HG03060 (cell line): ENCODE data around the gene HUS1.
"Not testable (repeated sequence)": the region's sequence is repeated elsewhere in the genome, so short reads cannot be mapped to it uniquely, and the experiment has no call there.

ENCODE experiments used
- ATAC-seq: cut with Tn5 transposase; IDR thresholded peaks from one replicate; pipeline ENCODE4 v1.9.1; 2021; ENCODE audit warnings: low read depth, moderate number of reproducible peaks; ENCODE audit not compliant: unreplicated experiment

The HUS1 gene

DNA sequence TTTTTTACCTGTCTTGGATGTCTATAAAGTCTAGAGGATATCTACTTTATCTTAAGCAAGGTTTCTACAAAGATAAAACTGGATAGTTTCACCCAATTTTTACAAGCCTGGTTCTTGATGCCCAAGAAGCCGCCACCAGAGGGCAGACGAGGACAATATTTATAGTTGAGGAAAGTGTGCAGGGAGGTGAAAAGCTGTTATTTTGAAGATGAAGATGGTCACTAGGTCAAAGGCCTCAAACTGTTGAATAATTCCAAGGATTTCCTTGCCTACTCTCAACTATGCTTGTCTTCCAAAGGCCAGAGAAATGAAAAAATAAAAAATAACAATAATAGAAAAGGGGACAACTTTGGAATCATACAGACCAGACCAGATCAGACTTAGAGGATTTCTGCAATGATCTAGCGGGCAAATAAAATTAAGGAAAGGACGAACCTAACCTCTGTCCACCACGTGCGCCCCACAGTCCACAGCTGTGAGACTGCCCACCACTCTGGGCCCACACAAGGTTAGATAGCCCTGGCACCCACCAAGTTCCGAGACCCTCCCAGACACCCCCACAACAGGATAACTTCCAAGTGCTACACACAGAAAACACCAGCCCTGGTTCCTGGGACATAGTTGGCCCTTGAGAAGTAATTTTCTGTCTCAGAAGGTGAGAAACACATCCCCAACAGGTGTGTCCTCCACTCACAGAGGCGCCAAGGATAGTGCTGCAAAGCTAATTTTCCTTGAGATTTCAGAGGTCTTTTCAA, 34.0 kb downstream of the HUS1 start:
- ATAC-seq: no peak

DNA sequence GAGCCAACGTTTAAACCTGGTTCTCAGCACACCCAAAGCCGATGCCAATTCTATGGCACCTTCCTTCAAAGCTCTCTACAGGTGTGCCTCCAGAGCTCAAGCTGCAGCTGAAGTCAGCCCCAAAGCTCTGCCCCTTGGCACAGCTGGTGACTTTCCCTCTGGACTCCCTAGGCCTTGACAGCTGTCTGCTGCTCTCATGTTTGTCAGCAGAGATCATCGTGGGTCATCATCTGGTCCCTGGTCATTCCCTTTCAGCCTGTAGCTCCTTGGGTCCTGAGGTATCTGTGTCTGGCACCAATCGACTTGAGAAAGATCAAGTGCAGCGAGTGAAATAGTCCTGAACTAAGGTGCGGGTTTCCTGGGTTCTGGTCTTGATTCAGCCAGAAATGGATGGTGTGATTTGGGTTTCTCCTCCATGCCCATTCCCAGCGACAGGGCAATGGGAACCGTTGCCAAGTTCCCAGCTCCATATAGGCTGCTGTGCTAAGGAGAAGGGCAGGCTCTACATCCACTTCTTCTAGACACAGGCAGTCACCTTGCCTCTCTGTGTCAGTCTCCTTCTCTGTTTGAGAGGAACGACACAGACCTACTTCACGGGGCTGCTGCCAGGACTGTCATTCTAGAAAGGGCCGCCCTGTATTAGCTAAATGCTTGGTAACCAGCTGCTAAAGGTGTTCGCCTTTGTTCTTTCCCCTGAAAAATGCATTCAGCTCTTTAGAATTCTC, 34.7 kb downstream of the HUS1 start:
- no peak for ATAC-seq

DNA sequence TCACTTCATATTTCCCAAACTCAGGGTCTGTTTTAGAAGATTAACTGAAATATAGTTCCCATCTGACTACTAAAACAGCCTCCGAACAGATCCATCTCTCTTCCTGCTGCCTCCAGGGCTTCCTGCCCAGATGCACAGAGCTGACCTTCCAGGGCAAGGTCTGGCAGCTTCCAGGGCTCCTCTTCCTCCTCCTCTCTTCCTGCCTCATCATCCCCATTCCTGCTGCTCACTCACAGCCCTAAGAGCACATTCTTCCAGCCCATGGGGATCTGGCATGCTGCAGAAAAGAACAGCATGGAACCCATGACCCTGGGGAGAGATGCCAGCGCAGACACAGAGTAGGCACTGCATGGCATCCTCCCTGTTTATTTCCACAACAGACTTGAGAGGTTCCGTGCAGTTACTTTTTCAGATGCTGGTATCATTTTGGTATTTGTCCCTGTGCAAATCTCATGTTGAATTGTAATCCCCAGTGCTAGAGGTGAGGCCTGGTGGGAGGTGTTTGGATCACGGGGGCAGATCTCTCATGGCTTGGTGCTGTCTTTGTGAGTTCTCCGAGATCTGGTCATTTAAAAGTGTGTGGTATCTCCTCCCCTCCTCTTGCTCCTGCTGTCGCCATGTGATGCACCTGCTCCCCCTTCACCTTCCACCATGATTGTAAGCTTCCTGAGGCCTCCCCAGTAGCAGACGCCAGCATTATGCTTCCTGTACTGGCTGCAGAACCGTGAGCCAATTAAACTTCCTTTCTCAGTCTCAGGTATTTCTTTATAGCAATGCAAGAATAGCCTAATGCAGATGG, 35.5 kb downstream of the HUS1 start:
- ATAC-seq: no peak

DNA sequence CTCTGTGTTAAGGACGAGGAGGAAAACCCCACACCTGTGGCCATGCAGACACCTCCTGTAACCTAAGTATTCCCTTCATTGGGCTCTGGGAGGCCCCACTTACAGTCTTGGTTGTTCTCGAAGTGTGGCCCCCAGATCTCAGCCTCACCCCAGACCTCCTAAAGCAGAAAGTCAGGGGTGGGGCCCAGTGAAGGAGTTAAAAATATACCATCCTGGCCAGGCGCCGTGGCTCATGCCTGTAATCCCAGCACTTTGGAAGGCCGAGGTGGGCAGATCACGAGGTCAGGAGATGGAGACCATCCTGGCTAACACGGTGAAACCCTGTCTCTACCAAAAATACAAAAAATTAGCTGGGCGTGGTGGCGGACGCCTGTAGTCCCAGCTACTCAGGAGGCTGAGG, 36.8 kb downstream of the HUS1 start:
- ATAC-seq: not testable (repeated sequence)

DNA sequence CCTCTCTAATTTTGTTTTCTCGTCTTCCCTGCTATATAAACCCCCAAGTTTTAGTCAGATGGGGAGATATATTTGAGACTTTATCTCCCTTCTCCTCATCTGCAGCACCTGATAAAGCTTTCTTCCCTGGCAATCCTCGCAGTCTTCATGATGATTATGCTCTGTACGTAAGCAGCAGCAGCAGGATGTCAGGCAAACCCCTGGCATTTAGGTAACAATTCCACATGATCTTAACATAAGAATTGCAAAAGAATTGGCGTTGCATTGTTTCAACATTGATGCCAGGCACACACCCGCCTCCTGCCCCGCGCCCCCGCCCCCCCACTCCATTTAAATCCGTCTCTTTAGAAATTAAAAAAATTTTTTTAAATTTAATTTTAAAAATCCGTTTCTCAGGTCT, 37.3 kb downstream of the HUS1 start:
- ATAC-seq: no peak

DNA sequence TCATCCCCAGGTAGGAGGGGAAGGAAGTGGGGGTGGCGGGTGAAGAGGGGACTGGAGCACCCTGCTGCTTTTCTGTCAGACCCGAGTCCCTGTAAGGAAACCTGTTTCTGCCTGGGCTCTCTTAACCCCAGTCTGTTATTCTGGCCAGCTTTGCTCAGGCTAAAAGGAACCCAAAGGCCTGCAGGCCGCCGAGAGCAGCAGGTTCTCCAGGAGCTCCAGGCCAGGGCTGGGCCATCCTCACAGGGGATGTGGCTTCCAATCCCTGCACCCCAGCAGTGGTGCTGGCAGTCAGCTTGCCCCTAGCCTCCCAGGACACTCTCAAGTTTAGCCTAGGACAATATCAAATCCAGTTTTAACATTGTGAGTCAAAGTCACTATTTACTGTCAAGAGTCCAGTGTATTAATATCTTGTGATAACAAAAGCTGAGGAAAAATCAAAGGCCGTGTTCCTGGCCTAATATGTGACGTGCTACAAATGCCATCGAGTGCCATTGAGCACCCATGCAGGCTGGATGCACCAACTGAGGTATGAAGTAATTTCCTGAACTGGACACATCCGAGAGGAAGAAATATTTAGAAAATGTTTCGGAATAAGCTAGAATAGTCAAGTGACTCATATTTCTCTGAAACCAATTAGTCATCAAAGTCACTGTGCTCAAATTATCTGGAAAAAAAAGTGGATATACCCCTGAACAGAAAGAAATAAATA, 38.1 kb downstream of the HUS1 start:
- ATAC-seq: no peak

DNA sequence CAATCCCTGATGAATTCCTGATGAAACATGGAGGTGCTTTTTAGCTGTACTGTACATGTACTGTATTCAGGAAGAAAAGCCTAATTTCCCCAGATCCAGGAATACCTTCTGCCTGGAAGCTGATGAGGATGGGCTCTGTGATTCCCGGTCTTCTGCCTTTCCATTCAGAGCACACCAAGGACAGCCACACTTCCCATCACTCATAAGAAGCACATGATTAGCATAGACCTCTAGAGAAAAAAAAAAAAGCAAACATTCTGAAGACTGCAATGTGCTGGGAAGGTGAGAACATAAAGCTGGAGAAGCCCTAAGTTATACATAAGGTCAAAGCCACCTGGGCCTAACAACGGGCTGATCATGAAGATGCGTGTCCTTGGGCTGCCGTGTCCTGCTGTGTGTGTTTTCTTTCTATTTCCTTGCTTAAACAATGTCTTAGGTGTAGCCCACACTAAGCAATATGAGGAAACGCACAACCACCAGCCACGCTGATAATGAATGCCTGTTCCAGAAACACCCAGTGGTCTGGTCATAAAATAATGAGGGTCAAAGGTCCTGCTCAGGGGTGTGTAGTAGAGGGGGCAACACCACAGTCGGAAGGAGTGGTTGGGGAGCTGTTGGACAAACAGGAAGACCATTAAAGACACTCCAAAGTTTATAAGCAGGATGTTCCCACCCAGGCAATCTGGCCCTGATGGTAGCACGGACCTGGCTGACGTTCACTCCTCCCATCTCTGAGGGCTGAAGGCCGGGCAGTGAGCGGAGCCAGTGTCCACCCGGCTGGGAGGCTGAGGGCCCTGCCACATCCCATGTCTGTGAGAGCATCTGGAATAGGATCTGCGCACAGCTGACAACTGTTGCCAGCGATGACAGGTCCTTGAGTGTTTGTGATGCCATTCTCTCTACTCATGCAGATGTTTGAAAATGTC, 39.1 kb downstream of the HUS1 start:
- no peak for ATAC-seq

DNA sequence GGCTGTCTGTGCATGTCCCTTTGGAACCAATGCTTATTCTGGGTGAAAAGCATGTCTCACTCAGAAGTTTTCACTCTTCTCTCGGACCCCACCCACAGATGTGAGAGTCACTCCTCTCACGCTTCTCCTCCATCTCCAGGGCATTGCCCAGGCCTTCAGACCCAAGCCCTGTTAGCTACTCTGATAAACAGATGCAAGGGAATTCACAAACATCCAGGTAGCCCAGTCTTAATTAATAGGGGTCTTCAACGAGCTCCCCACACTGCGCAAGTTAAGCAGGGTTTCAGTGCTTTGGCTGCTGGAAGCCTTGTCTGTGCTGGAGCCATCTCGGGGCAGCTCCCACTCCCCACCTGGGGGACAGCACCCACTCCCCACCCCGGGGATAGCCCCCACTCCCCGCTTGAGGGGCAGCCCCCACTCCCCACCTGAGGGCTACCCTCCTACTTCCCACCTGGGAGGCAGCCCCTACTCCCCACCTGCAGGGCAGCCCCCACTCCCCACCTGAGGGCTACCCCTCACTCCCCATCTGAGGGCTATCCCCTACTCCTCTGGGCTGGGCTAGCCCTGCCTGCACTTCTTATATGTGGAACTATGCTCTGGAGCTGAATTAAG, 39.9 kb downstream of the HUS1 start:
- ATAC-seq: no peak

DNA sequence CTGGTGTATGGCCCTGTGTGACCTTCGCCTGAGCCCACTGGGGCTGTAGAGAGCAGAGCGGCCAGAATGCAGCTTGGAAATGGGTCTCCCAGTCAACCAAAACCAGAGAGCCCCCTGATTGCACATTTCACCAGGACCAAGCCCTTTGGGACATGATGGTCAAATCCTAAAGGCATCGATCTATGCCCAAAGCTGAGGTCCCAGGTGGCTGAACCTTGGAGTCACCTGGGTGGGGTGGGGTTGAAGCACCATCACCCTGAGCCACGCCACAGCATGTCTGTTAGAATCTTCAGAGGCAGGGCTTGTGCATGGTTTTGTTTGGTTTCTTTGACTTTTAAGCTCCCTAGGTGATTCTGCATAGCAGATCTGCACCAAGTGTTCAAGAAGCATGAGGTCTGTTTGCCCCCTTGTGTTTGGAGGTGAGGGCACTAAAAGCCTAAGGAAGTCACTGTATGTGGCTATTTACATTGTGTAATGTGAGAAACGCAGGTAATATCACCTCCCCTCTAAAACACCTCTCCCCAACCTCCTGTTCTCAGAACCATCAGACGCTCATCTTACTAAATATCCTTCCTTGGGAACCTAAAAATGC, 40.7 kb downstream of the HUS1 start:
- no peak for ATAC-seq

DNA sequence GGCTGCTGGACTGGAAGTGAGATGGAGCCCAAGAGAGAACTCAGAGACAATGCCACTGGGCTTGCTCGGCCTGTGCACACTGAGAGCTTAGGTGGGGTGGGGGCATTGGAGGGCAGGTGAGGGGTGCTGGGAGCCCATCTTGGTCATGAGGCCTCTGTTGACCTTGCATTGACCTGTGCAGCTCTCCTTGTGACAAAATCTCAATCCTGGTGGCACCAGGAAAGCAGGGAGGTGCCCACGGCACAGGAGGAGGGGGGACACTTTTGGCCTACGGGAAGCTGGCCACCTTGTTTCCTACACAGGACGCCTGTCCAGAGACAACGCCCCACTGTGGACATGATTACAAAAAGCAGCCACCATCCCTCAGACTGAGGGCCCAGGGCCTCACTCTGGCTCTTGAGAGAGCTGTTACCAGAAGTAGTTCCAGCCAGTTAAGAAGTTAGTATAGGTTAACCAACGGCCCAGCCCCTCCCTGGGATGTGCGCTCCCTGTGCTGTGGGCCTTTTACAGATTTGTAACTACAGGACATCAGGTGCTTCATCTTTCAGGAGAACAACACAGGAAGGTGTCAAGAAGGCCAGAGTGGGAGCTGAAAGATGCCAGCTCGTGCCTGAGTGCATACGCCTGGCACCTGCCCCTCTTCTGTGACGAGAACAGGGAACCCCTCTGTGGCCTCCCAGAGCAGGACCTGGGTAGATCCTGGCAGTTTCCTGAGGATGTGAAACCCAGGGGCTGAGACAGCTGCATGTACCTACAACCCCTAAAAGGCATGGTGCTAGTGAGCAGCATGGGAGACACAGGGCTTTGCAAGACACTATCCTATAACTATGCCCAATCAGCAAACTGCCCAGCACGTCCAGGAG, 41.5 kb downstream of the HUS1 start:
- ATAC-seq: peak; percentile 39

DNA sequence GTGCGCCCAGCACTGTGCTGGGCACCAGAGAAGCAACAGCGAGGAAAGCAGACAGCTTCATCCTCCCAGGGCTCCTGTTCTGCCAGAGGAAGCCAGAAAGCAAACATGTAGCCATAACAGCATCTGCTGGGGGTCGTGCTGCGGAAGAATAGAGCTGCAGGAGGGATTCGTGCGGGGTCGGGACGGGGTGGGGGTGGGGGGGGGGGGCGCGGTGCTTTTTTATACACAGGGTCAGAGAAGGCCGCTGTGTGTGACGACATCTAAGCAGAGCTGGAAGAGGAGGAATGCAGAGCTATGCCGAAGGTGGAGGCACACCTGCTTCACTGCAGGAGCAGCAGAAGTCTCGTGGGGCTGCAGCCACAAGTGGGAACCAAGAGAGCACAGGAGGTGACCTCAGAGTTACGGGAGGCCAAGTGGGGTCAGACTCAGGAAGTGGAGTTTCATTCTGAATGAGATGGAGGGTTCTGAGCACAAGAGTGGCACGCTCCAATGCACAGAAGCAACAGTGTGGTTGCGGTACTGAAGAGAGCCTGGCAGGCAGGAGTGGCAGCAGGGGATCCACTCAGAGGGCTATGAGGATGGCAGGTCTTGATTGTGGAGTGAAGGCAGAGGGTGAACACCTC, 42.2 kb downstream of the HUS1 start:
- peak; percentile 93 for ATAC-seq

DNA sequence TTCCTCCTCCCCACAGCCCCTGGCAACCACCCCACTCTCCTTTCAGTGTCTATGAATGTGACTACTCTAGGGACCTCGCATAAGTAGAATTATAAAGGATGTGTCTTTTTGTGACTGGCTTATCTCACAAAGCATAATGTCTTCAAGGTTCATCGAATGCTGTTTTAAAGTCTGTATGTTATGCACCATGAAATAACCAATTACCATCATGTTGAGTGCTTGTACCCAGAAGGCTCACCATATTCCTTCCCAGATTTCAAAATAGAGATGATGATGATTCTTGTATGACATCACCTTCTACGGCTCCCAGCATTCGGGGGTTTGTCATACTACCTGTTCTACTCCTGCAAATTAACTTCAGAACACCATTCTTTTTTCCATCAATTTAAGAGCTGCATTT, 43.1 kb downstream of the HUS1 start:
- ATAC-seq: no peak

DNA sequence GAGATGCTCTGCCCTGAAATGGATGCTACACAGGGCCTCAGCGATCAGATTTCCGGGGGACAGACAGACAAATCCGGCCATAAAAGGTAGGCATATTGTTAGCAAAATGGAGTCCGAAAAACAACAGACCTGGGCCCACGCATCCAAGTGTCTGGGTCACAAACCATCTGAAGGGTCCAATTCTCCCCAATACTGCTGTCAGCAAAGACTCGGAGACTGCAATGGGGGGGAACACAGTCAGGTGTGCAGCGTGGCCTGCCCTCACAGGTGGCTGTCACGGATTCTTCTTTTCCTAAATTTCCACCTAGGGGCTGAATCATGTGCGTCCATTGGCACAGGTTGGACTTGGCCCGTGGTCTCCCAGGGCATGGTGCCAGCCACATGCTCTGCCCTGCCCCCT, 44.1 kb downstream of the HUS1 start:
- ATAC-seq: no peak

DNA sequence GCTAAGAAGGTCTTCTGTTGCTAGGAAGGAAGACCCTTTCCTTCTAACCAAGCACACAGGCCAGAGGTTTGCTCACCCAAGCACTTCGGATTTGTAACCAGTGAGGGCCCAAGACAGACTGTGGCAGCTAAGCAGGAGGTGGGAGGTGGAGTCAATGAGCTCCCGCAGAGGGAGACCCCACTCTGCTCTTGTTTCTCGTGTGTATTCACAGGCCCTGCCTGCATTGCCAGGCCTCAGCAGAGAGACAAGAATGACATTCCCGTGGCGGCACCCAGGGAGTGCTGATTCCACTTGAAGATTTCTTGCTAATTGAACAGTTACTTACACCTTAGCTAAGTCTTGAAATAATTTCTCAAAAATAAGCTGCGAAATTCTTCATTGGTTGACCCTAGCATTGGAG, 44.6 kb downstream of the HUS1 start:
- no peak for ATAC-seq

DNA sequence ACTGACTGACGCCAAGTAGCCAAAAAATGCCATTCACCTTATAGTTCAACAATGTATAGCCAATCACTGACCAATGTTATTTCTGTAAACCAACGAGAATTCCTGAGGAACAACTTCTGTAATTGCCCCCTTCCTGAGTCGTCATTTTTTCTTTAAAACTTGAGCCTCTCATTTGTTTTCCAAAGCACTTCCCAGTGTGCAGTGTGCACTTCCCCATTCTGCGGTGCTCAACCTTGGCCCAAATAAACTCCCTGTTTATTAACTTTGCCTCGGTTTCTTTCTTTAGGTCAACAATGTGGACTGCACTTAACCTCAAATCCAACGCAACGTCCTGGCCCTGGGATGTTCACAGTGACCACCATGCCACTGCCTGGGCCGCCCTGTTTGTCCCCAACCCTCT, 46.2 kb downstream of the HUS1 start:
- no peak for ATAC-seq

DNA sequence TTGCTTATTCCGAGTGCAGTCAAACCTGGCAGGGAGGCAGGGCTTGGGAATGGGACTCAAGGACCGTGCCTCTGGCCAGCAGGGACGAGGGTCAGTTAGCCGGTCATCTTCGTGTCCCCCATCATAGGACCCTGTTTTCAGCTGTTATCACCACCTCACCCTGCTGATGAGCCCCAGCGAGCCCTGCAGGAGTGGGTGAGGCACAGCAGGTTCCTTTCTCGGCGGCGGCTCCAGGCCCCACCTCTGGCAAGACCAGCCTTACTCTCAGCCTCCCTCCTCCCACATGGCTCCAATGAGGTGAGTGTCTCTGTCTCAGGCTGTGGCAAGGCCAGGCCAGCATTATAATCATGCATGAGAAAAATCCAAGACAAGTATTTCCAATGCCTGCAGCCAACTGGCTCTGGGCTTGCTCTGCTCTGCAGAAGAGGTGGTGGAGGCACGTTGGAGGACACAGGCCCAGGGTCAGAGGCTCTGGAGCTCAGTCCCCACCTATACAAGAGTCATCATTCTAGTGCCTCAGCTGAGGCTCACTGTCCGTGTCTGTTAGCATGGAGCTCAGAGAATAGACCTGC, 46.9 kb downstream of the HUS1 start:
- ATAC-seq: no peak

DNA sequence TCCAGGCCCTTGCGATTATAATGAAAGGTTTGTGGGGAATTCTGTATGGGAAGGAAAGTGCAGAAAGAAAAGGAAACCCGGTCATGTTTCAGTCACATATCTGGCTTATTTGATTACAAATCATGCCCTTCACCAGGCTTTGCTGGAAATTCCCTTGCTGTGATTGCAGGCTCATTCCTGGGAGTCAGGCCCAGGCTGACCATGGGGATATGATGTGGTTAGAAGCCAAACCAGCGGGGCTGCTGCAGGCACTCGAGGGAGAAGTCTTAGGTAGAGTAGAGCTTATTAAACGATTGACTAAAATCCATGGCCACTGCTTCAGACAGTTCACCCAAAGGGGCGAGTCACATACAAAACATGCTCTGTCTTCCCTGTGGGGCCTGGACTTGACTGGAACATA, 47.4 kb downstream of the HUS1 start:
- no peak for ATAC-seq
